AG10803 (cell line): ENCODE results near the gene ARHGAP44.

Experiments
- DNase-seq: peaks from one replicate; pipeline ENCODE4 v3.0.0; 2010; ENCODE audit warnings: low read depth
- H3K4me3 ChIP-seq: 2 replicates; pipeline ENCODE4 v1.5.1; 2011; ENCODE audit warnings: mild to moderate bottlenecking, low read length, control low read depth
- TF ChIP-seq, protein P1 (sequence below): conservative IDR thresholded peaks from 2 replicates; pipeline ENCODE4 v1.5.1; 2011; ENCODE audit warnings: mild to moderate bottlenecking, low read length, control low read depth, inconsistent platforms

ARHGAP44 gene

DNA sequence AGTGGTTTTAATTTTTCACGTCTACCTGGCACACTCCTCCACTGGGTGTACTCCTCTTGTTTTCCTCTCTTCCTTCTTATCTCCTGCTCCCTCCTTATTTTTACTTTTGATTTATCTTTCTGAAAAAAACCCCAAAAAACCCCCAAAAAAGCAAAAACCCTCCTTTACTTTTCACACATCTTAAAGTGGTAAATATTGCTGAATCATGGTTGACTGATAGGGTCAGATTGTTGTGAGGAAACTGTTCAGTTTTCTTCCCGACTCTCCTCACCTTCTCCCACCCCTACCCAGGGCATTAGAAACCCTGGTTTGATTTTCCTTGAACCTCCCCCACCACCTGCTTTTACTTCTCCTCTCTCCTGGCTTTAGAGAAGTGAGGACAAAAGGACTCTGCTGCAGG is 25.4 kb downstream of the ARHGAP44 start:
- no peak for DNase-seq
- H3K4me3 ChIP-seq, result no peak overlapping the region
- TF ChIP-seq, protein P1, sequence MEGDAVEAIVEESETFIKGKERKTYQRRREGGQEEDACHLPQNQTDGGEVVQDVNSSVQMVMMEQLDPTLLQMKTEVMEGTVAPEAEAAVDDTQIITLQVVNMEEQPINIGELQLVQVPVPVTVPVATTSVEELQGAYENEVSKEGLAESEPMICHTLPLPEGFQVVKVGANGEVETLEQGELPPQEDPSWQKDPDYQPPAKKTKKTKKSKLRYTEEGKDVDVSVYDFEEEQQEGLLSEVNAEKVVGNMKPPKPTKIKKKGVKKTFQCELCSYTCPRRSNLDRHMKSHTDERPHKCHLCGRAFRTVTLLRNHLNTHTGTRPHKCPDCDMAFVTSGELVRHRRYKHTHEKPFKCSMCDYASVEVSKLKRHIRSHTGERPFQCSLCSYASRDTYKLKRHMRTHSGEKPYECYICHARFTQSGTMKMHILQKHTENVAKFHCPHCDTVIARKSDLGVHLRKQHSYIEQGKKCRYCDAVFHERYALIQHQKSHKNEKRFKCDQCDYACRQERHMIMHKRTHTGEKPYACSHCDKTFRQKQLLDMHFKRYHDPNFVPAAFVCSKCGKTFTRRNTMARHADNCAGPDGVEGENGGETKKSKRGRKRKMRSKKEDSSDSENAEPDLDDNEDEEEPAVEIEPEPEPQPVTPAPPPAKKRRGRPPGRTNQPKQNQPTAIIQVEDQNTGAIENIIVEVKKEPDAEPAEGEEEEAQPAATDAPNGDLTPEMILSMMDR, result no peak

DNA sequence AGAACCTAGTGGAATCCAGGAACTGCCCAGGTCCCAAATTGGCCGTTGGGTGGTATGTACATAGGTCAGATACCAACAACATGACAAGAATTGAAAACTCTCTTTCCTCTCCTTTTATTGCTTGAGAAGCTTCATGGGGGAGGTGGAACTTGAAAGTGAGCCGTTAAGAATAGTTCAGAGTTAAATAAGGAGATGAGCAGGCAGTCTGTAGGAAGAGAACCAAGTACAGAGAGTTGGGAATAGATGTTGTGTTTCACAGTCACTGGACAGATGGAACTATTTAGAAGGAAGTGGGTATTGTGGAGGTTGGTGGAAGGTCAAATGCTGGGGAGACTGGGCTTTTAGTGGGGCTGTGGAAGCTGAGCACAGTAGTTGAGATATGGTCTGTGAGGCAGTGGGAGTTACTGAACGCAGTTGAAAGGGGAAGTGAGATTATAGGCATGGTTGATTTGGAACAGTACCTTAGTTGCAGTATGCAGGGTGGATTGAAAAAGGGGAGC is 26.4 kb downstream of the ARHGAP44 start:
- DNase-seq, result no peak
- TF ChIP-seq, protein P1, result no peak
- H3K4me3 ChIP-seq, result no peak overlapping the region

- no peak overlapping the region for H3K4me3 ChIP-seq
- no peak for DNase-seq
- TF ChIP-seq, protein P1, result no peak
These were observed 32.2 kb downstream of the ARHGAP44 start for GRCh38 chr17:12821376-12821940.

- H3K4me3 ChIP-seq, result no peak overlapping the region
- TF ChIP-seq, protein P1, result no peak
- DNase-seq, result no peak
These were observed 37.1 kb downstream of the ARHGAP44 start for GRCh38 chr17:12826431-12826830.

GRCh38 chr17:12830777-12831247 is 41.5 kb downstream of the ARHGAP44 start:
- TF ChIP-seq, protein P1, result no peak
- H3K4me3 ChIP-seq, result no peak overlapping the region
- no peak for DNase-seq

DNA sequence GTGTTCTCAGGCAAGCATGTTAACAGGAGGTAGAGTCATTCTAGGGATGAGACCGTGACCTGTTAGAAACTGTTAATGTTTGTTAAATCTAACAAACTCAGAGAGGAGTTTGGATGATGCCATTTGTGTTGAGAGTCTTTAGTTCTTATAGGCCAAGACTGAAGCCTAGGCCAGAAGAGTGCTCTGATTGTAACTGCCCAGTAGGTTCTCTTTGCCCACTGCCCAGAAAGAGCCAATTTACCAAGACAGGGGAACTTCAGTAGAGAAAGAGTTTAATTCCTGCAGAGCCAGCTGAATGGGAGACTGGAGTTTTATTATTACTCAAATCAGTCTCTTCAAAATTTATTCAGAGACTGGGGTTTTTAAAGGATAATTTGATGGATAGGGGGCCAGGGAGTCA is 42.5 kb downstream of the ARHGAP44 start:
- no peak for DNase-seq
- TF ChIP-seq, protein P1, result no peak
- no peak overlapping the region for H3K4me3 ChIP-seq

GRCh38 chr17:12839042-12839441 is 49.7 kb downstream of the ARHGAP44 start:
- H3K4me3 ChIP-seq, result no peak overlapping the region
- TF ChIP-seq, protein P1, result no peak
- no peak for DNase-seq
